Cortex of kidney (tissue), 1 donor: ENCODE measurements around the gene GLRA1.
"Not testable (repeated sequence)": the region's sequence is repeated elsewhere in the genome, so short reads cannot be mapped to it uniquely, and the experiment has no call there.

Experiments used
- DNase-seq: peaks from one replicate; lab custom pipeline; 2025; lab: John Stamatoyannopoulos, UW

GLRA1 gene

DNA sequence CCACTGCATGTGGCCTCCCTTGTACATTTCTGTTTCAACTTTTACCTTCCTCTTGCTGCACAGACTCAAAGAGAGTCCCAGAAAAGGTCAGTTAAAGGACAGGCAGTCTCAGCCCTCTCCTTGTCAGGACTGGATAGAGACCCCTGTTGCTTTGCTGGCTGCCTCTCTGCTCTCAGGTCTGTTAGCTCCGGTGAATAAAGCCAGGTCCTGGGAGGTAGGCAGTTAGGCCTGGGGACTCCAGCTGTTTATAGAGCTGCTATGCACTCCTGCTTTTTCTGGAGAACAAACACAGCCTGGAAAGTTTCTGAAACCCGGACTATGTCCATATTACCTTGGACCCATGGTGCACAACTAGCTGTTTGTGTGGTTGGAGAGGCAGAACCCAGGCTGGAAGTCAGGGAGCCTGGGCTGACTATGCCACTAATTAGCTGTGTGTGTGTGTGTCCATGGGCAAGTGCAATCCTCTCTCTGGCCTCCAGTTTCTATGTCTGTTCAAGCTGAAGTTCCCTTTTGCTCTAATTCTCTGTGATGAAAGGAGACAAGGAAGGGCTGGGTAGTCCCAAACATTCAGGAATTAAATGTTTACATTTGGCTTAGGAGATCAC is 42.9 kb downstream of the GLRA1 start:
- DNase-seq: no peak

DNA sequence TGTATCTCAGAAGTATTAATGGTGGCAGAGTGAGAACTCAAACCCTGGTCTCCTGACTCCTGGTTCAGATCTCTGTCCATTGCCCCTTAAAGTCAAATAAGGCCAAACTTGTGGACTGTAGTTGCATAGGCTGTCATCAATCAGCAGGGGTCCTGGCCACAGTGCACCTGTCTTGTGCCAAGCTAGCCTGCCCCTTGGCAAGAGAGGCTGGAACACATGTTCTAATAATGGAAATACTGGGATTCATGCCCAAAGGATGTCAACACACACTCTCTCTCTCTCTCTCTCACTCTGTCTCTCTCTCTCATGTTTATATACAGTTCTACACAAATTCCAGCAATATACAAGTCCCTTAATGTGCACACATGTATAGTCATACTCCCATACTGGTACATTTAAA is 44.3 kb downstream of the GLRA1 start:
- no peak for DNase-seq

- DNase-seq: no peak
Measured at GRCh38 chr5:151873701-151874100, 51.0 kb downstream of the GLRA1 start.

- DNase-seq: no peak
Measured at GRCh38 chr5:151872701-151873100, 52.0 kb downstream of the GLRA1 start.

DNA sequence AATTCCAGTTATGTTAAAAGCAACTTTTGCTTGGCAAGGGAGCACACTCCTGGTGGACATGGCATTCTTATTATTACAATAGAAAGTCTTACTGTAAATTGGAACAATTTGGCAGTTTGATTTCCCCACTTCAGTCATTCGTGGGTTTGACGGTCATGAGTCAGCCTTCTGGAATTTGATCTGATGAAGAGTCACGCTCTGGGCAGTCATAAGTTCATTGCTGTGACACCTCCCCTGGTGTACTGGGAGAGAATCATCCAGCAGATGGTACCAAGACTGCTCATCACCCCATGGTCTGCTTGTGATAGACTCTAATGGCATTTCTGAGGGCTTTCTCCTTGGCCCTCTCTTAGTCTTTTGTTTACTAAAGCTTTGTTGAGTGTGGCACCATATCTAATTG is 53.8 kb downstream of the GLRA1 start:
- no peak for DNase-seq

- DNase-seq: no peak
Measured at GRCh38 chr5:151870271-151870670, 54.4 kb downstream of the GLRA1 start.

DNA sequence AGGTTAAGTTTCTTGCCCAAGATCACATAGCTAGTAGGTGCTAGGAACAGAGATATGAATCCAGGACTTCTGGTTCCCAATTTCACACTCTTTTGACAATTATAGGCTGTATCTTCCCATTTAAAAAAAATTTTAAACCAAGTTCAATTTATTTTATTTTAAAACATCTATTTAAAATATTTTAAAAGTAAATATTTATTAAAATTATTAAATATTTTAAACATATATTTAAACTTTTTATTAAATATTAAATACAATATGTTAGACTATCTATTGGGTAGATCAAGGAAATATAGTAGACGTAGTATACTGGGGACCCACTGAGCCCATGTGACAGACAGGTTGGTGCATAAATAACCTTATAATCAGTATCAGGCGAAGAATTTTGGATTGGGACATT is 54.8 kb downstream of the GLRA1 start:
- DNase-seq: no peak

GRCh38 chr5:151868451-151868850 is 56.2 kb downstream of the GLRA1 start:
- no peak for DNase-seq

- no peak for DNase-seq
Measured at GRCh38 chr5:151864061-151864748, 60.4 kb downstream of the GLRA1 start.

DNA sequence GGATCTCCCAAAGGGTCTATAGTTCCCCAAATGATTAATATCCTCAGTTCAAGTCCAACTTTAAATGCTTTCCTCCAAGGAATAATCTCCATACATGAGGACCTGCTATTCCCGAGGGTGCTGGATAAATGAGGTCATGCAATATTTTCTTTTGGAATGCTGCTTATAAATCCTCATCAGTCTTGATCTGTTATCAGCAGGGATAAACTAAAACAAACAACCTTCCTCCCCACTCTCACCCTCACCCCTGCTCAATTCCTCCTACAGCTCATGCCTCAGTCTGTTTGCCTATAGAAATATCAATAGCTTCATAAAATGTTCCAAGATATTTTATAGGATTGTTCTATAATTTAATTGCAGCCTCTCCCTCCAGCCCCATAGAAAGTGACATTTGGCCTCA is 61.1 kb downstream of the GLRA1 start:
- DNase-seq: no peak

GRCh38 chr5:151862811-151863472 is 61.7 kb downstream of the GLRA1 start:
- no peak for DNase-seq

GRCh38 chr5:151860867-151861266 is 63.8 kb downstream of the GLRA1 start:
- not testable (repeated sequence) for DNase-seq

GRCh38 chr5:151856861-151857260 is 67.8 kb downstream of the GLRA1 start:
- DNase-seq: no peak

DNA sequence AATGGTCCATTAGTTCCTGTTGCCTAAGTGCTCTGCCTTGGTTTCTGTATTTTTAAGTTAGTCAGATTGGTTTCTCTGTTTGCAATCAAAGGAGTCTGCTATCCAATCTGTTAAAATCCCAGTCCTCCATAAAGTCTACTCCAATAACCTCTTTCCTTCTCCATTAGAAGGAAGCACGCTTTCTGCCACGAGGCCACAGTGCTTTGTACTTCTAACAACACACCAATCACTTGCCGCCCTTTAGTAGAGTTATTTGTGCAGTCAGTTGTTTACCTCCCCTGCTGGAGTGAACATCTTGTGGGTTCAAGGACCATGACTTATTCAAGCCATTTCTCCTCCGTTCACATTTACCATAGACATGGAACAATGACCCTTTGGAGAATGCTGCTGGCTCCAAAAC is 69.0 kb downstream of the GLRA1 start:
- DNase-seq: no peak

GRCh38 chr5:151847871-151848270 is 76.8 kb downstream of the GLRA1 start:
- no peak for DNase-seq

DNA sequence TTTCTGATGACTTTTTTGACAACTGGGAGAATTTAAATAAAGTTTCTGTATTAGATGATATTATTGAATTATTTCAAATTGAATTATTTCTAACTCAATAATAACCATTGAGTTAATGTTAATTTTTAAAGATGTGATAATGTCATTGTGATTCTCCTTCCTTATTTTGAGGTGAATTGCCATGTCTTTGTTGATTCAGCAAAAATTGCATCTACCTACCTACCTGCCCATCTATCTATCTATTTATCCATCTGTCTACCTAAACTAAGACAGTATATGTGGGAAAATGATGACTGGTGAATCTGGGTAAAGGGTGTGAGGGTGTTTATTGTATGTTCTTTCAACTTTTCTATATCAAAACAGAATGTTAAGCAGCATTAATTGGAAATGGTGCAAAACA is 77.9 kb downstream of the GLRA1 start:
- no peak for DNase-seq

- not testable (repeated sequence) for DNase-seq
Measured at GRCh38 chr5:151832843-151833242, 91.8 kb downstream of the GLRA1 start.

- DNase-seq: no peak
Measured at GRCh38 chr5:151829370-151829769, 95.3 kb downstream of the GLRA1 start.

DNA sequence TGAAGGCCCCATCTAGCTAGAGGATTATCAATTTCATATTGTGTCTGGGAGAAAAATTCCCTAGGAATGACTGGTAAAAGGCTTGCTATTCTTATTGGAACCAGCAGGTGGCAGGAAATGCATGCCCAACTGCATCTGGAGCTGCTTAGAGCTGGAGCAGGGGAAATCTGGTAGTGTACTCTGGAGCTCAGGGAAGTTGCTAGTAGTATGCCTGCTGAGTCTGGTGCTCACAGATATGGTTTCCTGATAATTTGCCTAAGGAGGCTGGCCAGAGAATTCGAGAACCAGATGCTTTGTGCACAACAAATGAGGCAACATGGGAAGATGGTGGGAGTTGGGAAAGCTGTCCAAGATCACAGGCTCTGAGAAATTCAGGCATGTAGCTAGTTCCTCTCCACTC is 99.2 kb downstream of the GLRA1 start:
- no peak for DNase-seq

DNA sequence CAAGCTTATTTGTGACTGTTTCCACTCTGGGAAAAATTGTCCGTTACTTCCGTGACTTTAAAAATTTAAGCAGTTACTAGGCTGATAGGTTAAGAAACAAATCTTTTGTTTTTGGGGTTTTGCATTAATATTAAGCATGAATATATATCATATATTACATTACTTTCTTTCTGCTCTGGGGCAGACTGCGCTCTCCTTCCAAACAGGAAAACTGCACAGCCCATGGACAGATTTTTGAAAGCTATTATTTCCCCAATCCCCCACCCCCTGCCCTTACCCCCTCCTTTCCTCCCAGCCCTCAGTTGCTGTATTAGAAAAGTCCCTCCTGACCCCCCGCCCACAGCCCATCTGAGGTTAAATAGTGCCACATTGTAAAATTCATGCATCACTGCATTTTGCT is 102.5 kb downstream of the GLRA1 start:
- DNase-seq: no peak

DNA sequence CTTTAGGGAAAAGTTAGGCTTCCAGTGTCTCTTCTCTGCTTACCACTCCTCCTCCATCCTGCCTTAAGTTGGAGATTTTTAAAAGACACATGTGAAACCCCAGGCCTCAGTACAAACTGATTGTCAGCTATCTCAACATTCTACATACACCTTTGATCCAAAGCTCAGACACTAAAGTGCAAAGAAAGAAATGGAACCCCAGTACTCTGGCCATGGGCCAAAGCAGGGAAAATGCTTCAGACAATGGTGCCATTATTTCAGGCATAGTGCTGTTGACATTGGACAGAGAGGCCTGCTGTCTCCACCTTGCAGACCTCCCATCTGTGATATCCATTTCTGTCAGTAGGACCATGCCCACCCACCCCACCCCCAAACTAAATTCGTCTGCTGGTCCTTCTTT is 103.7 kb downstream of the GLRA1 start:
- no peak for DNase-seq

GRCh38 chr5:151820271-151820670 is 104.4 kb downstream of the GLRA1 start:
- DNase-seq: no peak

DNA sequence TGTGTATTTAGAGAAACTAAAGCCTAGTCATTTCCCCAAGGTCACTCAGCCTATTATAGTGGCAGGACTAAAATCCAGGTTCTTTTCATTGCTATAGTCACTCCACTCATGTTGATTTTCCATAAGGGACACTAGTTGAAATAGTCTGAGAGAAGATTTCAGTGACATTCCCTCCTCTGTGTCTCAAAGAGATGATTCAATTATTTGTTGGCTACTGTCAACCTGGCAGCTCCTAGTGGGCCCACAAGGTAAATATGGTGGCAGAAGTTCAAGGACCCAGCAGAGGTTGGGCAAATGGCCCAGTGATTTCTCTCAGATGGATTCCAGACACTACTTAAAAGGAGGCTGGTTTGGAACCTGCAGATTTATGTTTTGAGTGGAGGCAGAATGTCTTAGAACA is 104.8 kb downstream of the GLRA1 start:
- no peak for DNase-seq

- DNase-seq: no peak
Measured at GRCh38 chr5:151815051-151815450, 109.6 kb downstream of the GLRA1 start.
